HepG2 (cell line): ENCODE results near the gene USP15.

Source experiments
- FUBP1 ChIP-seq: sonication (generic); formaldehyde crosslinking; IDR thresholded peaks from 2 replicates; pipeline ENCODE4 v1.5.1; 2020; ENCODE audit warnings: missing genetic modification reagents, mild to moderate bottlenecking, borderline replicate concordance
- KDM1A ChIP-seq: IDR thresholded peaks from 2 replicates; pipeline ENCODE4 v1.6.1; 2016; ENCODE audit warnings: missing compliant biosample characterization
- MAFG ChIP-seq: sonication (generic); formaldehyde crosslinking; IDR thresholded peaks from 2 replicates; pipeline ENCODE4 v1.5.1; 2020; ENCODE audit warnings: mild to moderate bottlenecking, missing genetic modification reagents
- POLR2A ChIP-seq, 2 experiments: IDR thresholded peaks; 2 replicates each; pipeline ENCODE4 v1.6.1; 2011; ENCODE audit warnings: low read depth in 2 of 2, low read length in 2 of 2, mild to moderate bottlenecking in 1 of 2, moderate library complexity in 1 of 2; ENCODE audit not compliant: insufficient read depth in 1 of 2
- ZNF207 ChIP-seq: fragments of 450-650 bp; IDR thresholded peaks from 2 replicates; pipeline ENCODE4 v1.6.1; 2016; ENCODE audit warnings: antibody characterized with exemption, borderline replicate concordance
- ZNF274 ChIP-seq: sonication (generic); formaldehyde crosslinking; IDR thresholded peaks from 2 replicates; pipeline ENCODE4 v1.5.1; 2020; ENCODE audit warnings: mild to moderate bottlenecking, missing genetic modification reagents

DNA sequence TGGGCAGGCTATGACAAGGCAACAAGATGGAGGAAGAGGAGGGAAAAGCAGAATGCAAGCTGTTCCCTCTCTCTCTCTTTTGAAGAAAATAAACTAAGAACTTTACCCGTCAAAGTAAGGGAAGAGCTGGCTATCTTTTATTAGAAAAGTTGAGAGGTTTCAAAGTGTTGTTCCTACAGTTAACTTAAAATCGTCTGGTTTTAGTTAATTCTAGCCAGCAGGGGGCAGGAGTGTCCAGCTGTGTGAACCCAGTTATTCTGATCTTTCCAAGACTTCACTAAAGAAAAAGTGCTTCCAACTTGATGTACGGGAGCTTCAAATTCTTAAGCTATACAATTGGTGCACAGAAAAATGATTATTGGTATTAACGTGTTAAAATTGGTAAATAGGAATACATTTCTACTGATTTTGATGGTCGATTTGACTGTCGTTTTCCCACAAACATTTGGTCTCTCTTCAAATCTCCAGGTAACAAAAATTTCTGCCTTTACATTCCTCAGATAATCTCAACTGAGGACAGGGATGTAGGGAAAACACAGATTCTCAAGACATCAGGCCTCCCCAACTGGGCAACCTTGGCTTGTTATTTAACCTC, 178.0 kb downstream of the USP15 start:
- TF ChIP-seq KDM1A (CRISPR knock-in tag): no peak
- no peak for TF ChIP-seq FUBP1 (CRISPR knock-in tag)
- no peak for TF ChIP-seq ZNF274 (CRISPR knock-in tag)
- no peak for TF ChIP-seq MAFG
- no peak for TF ChIP-seq ZNF207
- TF ChIP-seq POLR2A (IDR thresholded peaks at IDR 0.05; ENCODE audit: insufficient read depth in 1 of 2, low read depth in 2 of 2, low read length in 2 of 2): no peak
